Keratinocyte (primary cell): ENCODE measurements around the gene BRSK2. TPM values are rescaled to one million over a fixed set of nuclear protein-coding genes. Genes with fewer than 3 reads are reported as not detected.

Experiments used
- DNase-seq: peaks from one replicate; pipeline ENCODE4 v3.0.0-alpha.2; 2011; ENCODE audit warnings: low read depth, missing footprints, low spot score
- FAIRE-seq: peaks from 2 replicates; lab custom pipeline; 2011; peaks lifted over from hg19 to GRCh38; lab: Jason Lieb, UNC
- H2AFZ ChIP-seq: 2 replicates; pipeline ENCODE4 v1.6.0; 2012; ENCODE audit warnings: low read length, control low read depth, inconsistent platforms; ENCODE audit not compliant: control insufficient read depth
- H3K27ac ChIP-seq: 2 replicates; pipeline ENCODE4 v1.5.1; 2011; ENCODE audit warnings: low read length; ENCODE audit not compliant: control insufficient read depth, insufficient read depth
- H3K27me3 ChIP-seq: 3 replicates; pipeline ENCODE4 v1.6.0; 2011; ENCODE audit warnings: low read length; ENCODE audit not compliant: control insufficient read depth, insufficient read depth; ENCODE audit errors: extremely low read depth
- H3K36me3 ChIP-seq, 2 experiments: 2 replicates in 1 of 2; 3 replicates in 1 of 2; pipeline ENCODE4 v1.5.1; 2011; ENCODE audit warnings: low read length in 2 of 2, mild to moderate bottlenecking in 1 of 2; ENCODE audit not compliant: control insufficient read depth in 2 of 2, insufficient read depth in 2 of 2; ENCODE audit errors: extremely low read depth in 1 of 2
- H3K4me1 ChIP-seq: 3 replicates; pipeline ENCODE4 v1.5.1; 2011; ENCODE audit warnings: low read length; ENCODE audit not compliant: control insufficient read depth, insufficient read depth; ENCODE audit errors: extremely low read depth
- H3K4me2 ChIP-seq: 3 replicates; pipeline ENCODE4 v1.6.0; 2011; ENCODE audit warnings: low read depth, low read length; ENCODE audit not compliant: control insufficient read depth, insufficient read depth; ENCODE audit errors: extremely low read depth
- H3K4me3 ChIP-seq, 3 experiments: fragments of 200-600 bp in 1 of 3; sonication (generic) in 1 of 3; 2 replicates in 2 of 3; 3 replicates in 1 of 3; pipeline ENCODE4 v1.5.1; 2011 to 2016; ENCODE audit warnings: low read length in 3 of 3, mild to moderate bottlenecking in 3 of 3, control low read depth in 2 of 3, inconsistent platforms in 1 of 3, low read depth in 1 of 3, mixed read lengths in 1 of 3, mixed run types in 1 of 3, moderate library complexity in 1 of 3; ENCODE audit not compliant: control insufficient read depth in 2 of 3, insufficient read depth in 2 of 3; ENCODE audit errors: extremely low read depth in 1 of 3
- H3K79me2 ChIP-seq: 2 replicates; pipeline ENCODE4 v1.6.0; 2012; ENCODE audit warnings: low read length; ENCODE audit not compliant: control insufficient read depth, insufficient read depth
- H3K9ac ChIP-seq: 3 replicates; pipeline ENCODE4 v1.6.0; 2011; ENCODE audit warnings: low read length; ENCODE audit not compliant: control insufficient read depth, insufficient read depth; ENCODE audit errors: extremely low read depth
- H3K9me1 ChIP-seq: 3 replicates; pipeline ENCODE4 v1.6.0; 2011; ENCODE audit warnings: low read length; ENCODE audit not compliant: control insufficient read depth, insufficient read depth; ENCODE audit errors: extremely low read depth
- H3K9me3 ChIP-seq: 2 replicates; pipeline ENCODE4 v1.5.1; 2012; ENCODE audit warnings: low read depth, low read length; ENCODE audit not compliant: control insufficient read depth
- H4K20me1 ChIP-seq: 3 replicates; pipeline ENCODE4 v1.6.0; 2011; ENCODE audit warnings: low read length; ENCODE audit not compliant: control insufficient read depth, insufficient read depth; ENCODE audit errors: extremely low read depth
- CTCF ChIP-seq, 3 experiments: IDR thresholded peaks in 1 of 3; conservative IDR thresholded peaks in 1 of 3; optimal IDR thresholded peaks in 1 of 3; 2 replicates in 2 of 3; 3 replicates in 1 of 3; pipeline versions ENCODE3 to v1.5.1; 2011; ENCODE audit warnings: low read length in 3 of 3, mild to moderate bottlenecking in 3 of 3, moderate library complexity in 2 of 3, control low read depth in 1 of 3, inconsistent platforms in 1 of 3; ENCODE audit not compliant: insufficient read depth in 2 of 3; ENCODE audit errors: extremely low read depth in 1 of 3
- EZH2 ChIP-seq: IDR thresholded peaks from one replicate; pipeline ENCODE4 v1.6.1; 2012; ENCODE audit warnings: inconsistent platforms, mild to moderate bottlenecking, low read length, moderate library complexity
- dilution Hi-C: fragments of 300-500 bp; cut with MboI; formaldehyde crosslinking; loops from one replicate; pipeline ENCODE4 v1.7.0; 2020; ENCODE audit warnings: low sequenced_read_pairs; ENCODE audit not compliant: extremely low pct_ligation_motif_present
- polyA plus RNA-seq, 5 experiments: library from polyadenylated mRNA; depleted of rRNA in 3 of 5; stranded (reverse) in 3 of 5; stranded (forward) in 1 of 5; unstranded in 1 of 5; fragments of >200 nt; gene quantifications; 1 replicate in 1 of 5; 2 replicates in 3 of 5; 3 replicates in 1 of 5; pipeline versions ENCODE4 v1.2.1 to v1.2.3, GENCODE V29; 2011 to 2012; ENCODE audit warnings: missing spikeins in 2 of 5, low read depth in 1 of 5, low replicate concordance in 1 of 5

Gene BRSK2
- polyA plus RNA-seq, 1 donor (not counting 4 experiments of a cell fraction or from before 2014, with no cell fraction given): 0.09 TPM

- peaks cover 31% of the 10 kb centered on the region for H3K79me2 ChIP-seq
- H3K9me1 ChIP-seq: no peaks in the 10 kb centered on the region
- DNase-seq: no peak
- no peak overlapping the region for H3K27ac ChIP-seq
- no peak for FAIRE-seq
- H3K27me3 ChIP-seq: no peaks in the 10 kb centered on the region
- H3K4me3 ChIP-seq: no peak overlapping the region
- H3K9me3 ChIP-seq: no peaks in the 10 kb centered on the region
- dilution Hi-C loops: no loop called here
- H2AFZ ChIP-seq: no peak overlapping the region
- peaks cover 18 to 28% of the 10 kb centered on the region in 2 experiments for H3K36me3 ChIP-seq
- TF ChIP-seq EZH2 (no peak), CTCF (optimal IDR thresholded peaks at IDR 0.05 in 1 of 3, IDR thresholded peaks at IDR 0.05 in 1 of 3, conservative IDR thresholded peaks at IDR 0.05 in 1 of 3; ENCODE audit: extremely low read depth in 1 of 3, insufficient read depth in 2 of 3, low read length in 3 of 3) (no peak)
- H3K4me2 ChIP-seq: no peak overlapping the region
- peaks cover 26% of the 10 kb centered on the region for H4K20me1 ChIP-seq
- H3K4me1 ChIP-seq: peaks cover 3% of the 10 kb centered on the region
- H3K9ac ChIP-seq: no peak overlapping the region
Measured at GRCh38 chr11:1481483-1481825, 91.7 kb downstream of the BRSK2 start.

GRCh38 chr11:1481861-1482441 is 92.2 kb downstream of the BRSK2 start:
- dilution Hi-C loops: no loop called here
- Histone ChIP-seq H3K9me1 (no peaks in the 10 kb centered on the region), H3K4me1 (peaks cover 3% of the 10 kb centered on the region), H3K27me3 (no peaks in the 10 kb centered on the region), H3K79me2 (peaks cover 32% of the 10 kb centered on the region), H3K36me3 (peaks cover 16 to 27% of the 10 kb centered on the region in 2 experiments), H3K4me3 (no peak overlapping the region), H3K4me2 (no peak overlapping the region), H3K9me3 (no peaks in the 10 kb centered on the region), H3K27ac (no peak overlapping the region), H2AFZ (no peak overlapping the region), H4K20me1 (peaks cover 26% of the 10 kb centered on the region), H3K9ac (no peak overlapping the region)
- TF ChIP-seq EZH2: no peak
- TF ChIP-seq CTCF (optimal IDR thresholded peaks at IDR 0.05 in 1 of 3, IDR thresholded peaks at IDR 0.05 in 1 of 3, conservative IDR thresholded peaks at IDR 0.05 in 1 of 3; ENCODE audit: extremely low read depth in 1 of 3, insufficient read depth in 2 of 3, low read length in 3 of 3): no peak
- DNase-seq (no peak), FAIRE-seq (no peak)
